Right kidney (tissue), 1 donor: ENCODE results near the gene C10orf90.

Experiments used
- DNase-seq: peaks from one replicate; pipeline ENCODE4 v3.0.0-alpha.2; 2016

C10orf90 gene

DNA sequence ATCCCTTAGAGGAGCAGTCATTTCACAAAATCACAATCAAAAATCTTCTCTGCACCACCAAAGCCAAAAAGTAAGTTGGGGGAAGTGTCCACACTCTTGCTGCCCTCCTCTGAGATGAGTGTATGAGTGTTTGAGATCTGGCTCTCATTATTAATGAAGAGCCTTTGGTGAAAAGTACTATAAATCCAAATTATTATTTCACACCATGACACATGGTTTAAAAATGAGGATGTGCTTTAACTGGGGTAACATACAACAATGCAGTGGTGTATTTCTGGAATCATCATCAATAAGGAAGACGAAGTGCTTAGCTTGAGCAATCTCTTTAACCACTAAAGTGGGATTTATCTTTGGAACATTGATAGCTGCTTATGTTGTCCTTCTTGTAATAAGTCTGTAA is 168.1 kb downstream of the C10orf90 start:
- no peak for DNase-seq

DNA sequence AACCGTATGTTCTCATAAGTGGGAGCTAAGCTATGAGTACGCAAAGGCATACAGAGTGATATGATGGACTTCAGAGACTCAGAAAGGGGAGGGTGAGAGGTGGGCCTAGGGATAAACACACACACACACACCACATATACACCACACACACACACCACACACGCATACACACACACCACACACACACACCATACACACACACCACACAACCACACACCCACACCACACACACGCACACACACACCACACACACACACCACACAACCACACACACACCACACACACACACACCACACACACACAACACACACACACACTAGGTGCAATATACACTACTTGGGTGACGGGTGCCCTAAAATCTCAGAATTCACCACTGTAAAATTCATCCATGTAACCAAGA is 168.7 kb downstream of the C10orf90 start:
- DNase-seq: no peak

DNA sequence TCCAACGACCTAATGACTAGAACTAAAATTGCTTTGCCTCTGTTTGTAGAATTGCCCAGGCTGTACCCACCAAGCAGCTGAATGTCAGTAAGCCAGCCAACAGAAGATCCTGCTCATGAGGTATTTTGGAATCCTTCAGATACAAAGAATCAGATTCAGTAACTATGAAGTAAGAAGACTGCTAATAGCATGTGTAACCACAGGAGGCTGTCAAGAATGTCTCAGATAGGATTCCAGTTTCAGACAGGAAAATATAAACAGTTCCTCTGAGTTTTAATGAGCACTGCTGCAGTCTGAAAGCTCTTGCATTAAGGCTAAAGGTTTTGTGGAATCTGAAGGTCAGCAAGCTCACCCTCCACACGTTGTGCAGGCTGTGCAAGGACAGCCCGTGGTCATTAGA is 169.6 kb downstream of the C10orf90 start:
- no peak for DNase-seq

- no peak for DNase-seq
These were observed 170.3 kb downstream of the C10orf90 start for GRCh38 chr10:126500185-126500584.

DNA sequence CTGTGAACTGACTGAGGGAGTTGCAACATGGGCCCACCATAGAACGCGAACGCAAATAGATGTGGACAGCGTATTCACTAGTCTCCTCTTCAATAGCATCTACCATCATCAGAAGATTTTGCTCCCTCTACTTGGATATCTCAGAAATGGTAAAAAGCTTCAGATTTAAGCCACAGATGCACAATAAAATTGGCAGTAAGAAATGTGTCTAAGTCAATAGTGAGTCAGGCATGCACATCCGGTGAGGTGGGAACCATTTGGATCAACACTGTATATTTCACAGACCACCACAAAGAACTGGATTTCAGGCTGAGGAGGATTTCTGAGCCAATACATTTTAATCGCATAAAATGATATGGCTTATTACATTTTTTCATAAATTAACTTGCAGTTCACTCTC is 170.7 kb downstream of the C10orf90 start:
- DNase-seq: no peak

DNA sequence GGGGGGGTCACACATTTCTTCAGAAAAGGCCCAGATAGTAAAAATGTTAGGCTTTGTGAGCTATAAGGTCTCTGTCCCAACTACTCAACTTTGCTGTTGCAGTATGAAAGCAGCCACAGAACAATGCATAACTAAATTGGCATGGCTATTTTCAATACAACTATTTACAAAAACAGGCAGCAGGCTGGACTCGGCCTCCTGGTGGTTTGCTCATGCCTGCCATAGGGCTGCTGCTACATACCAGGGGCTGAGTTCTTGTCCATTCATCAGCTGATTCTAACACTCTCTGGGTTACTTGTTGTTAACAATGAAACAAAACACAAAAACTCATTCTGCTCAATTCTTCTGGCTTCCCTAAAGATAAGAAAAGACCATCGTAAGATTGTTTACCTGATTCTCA is 172.8 kb downstream of the C10orf90 start:
- DNase-seq: no peak

DNA sequence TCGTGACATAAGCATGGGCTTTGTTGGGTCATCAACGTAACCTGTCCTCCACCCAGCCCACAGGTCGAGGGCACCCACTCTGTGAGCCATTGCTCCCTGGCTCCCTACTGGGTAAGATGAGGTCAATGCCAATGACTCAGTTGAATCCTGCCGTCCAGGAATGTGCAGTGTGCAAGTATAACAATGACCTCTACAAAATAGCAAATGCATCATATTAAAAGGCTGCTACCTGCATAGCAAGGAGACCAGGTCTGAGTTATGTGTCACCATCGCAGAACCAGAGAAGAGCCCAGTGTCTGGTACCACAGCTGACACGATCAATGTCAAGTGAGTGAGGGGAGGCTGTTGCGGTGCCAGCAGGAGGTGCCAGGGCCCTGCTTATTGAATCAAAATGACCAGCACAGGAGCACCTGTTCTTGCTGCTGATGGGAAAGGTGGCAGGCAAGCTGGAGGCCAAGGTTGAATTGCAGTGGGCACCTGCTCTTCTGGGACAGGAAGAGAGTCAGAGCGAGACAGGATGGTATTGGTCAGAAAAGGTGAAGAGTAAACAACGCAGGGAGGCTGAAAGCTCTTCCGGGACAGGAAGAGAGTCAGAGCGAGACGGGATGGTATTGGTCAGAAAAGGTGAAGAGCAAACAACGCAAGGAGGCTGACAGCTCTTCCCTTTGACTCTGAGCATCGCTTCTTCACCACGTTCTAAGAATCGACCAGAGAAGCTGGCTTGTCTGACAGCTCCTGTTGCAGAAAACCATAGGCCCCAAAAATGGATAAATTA is 173.5 kb downstream of the C10orf90 start:
- no peak for DNase-seq

DNA sequence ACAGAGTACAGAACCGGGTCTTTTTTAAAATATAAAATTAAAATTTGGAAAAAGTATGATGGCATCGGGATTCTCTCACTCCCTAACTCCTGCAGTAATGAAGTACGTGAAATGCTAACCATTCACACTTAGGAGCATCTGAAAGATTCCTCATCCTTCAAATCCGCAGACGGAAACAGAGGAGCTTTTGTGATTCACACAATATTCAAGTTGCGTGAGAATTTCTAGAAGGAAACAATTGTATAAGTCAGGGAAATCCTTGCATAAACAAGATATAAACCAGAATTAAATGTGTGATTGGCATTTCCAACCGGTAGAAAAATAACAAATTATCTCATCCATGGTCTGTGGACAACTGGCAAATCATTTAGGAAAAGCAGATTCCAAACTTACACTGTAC is 179.0 kb downstream of the C10orf90 start:
- no peak for DNase-seq

GRCh38 chr10:126481181-126481580 is 189.3 kb downstream of the C10orf90 start:
- no peak for DNase-seq

DNA sequence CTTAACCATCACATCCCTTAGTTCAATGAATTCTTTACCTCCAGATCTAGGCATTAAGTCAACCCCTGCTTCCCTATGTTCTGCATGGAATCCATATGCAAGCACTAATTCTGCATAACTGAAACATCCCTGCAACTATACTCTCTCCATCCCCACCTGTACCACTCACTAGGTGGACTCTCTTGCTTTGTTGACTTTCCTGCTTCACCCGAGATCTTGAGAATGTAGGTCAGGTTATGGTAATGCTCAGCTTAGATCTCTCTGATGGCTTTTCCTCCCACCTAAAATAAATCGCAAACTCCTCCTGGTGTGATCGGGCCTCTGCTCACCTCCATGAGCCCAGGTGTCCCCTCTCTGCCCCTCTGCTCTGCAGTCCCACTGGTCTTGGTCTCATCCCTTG is 189.8 kb downstream of the C10orf90 start:
- DNase-seq: no peak

- DNase-seq: no peak
These were observed 191.1 kb downstream of the C10orf90 start for GRCh38 chr10:126479280-126479895.

DNA sequence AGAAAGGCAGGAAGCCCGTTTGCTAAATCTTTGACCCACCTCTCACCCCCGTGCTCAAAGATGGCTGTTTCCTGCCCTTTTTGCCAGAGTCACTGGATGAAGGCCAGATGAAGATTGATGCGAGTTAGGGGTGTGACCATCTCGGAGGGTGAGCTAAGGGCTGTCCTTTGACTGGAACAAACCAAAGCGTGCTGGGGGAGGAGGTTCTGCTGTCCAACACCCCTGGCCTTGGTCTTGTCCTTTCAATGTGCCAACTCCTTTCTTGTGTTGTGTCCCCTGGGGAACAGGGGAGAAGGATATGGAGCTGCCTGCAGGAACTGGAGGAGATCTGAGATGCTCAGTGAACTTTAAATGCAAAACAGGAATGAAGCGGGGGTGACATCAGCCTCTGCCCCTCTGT is 191.9 kb downstream of the C10orf90 start:
- no peak for DNase-seq

DNA sequence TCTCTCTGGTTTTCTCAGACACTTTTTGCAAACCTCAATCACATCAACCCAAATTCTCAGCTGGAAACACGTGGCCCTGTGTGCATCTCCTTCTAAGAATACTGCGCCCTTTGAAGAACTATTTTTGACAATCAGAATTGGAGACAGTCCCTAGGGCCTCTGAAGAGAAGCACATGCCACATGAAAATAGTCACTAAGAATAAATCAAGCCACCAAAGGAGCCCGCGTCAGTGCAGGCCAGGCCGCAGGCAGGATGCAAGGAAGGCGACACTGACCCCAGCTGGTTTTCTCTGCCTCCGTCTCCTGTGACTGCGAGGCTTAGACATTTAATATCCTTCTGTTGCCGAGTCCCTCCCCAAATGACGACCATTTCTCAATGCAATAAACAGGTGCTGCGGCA is 194.2 kb downstream of the C10orf90 start:
- DNase-seq: peak; percentile 52

GRCh38 chr10:126475074-126475691 is 195.3 kb downstream of the C10orf90 start:
- no peak for DNase-seq

DNA sequence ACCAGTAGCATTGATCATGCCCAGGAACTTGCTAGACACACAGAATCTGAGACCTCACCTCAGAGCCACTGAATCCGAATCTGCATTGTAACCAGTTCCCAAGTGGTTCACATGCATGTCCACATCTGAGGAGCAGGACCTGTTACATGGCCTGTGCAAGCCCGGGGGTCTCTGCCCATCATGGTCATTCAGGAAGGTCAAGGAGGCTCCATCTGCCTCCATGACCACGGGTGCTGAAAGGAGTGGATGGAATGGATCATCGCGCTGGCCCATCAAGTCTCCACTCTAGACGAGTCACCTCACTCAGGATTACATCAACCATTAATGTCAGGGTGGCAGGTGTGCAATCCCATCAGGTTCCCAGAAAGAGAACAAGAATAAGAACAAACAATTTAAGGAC is 196.5 kb downstream of the C10orf90 start:
- DNase-seq: no peak

GRCh38 chr10:126470991-126471390 is 199.5 kb downstream of the C10orf90 start:
- DNase-seq: no peak

GRCh38 chr10:126469692-126470091 is 200.8 kb downstream of the C10orf90 start:
- DNase-seq: no peak

DNA sequence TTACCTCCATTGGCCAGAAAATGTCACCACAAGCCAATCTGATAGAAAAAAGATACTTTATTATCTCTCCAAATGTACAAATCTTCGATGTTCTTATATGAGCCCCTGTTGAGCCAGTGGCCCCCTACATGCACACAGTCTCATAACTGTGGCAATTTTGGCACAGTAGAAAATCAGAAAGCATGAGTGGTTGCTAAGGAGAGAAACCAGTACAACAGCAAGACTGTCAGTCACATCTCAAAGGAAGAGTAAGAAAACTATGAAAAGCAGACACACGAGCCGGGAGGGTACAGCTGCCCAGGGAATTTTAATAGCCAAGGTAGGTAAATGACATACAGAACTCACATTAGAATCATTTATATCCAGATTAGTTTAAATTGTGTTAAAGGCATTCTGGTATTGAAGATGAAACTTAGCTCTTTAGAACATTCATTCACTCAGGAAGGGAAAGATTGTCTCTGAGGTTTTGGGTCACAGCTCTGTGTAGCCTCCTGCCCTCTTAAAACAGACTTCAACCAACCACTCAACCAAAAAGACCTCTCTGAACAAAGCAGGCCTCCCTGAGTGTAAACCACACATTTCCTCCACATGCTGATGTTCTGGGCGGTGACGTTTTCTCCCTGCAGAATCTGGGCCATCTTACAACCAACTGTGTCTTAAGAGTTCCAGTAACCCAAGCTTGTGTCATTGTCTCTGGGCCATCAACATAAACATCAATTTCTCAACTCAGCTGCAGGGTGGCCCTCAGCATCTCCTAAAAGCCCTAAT is 201.4 kb downstream of the C10orf90 start:
- no peak for DNase-seq

DNA sequence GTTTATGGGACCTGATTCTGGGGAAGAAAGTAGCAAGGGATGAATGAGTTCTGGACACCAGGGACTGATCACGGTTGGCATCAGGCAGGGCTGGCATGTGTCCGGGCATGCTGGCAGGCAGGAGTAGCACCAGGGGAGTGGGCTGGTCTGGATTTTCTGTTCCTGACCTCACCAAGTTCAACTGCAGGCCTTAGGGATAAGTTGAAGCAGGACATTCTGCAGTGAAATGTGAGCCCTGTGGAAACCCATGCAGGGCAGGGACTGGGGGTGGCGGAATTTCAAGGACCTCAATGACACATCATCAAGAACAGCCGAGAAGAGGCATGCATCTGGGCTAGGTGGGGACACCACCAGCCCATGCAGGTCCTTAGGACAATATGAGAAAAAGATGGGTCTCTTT is 202.0 kb downstream of the C10orf90 start:
- no peak for DNase-seq

GRCh38 chr10:126465771-126466170 is 204.7 kb downstream of the C10orf90 start:
- no peak for DNase-seq

DNA sequence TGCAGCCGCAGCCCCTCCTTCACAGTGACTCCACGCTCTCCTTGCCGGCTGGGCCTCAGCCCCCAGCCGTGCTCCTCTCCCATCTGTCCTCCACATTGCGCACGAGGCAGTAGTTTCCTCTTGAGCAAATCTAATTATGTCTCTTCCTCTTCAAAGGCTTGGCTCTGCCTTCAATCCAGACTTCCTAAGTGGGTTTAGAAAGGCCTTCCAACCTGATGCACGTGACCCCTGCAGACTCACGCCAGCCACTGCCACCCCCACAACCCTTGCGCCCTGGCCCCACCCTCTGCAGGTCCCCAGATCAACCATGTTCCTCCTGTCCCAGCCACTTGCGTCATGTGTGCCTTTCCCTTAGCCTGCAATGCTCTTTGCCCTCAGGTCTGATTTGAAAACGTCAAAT is 207.2 kb downstream of the C10orf90 start:
- DNase-seq: no peak

- no peak for DNase-seq
These were observed 209.1 kb downstream of the C10orf90 start for GRCh38 chr10:126461289-126461940.
